Measurements from ENCODE around the gene ZNF701. TPM values are rescaled to one million over a fixed set of nuclear protein-coding genes. Genes with fewer than 3 reads are reported as not detected.

Gene ZNF701
- total RNA-seq, 1 experiment from 2014 or later: 40.3 TPM

DNA sequence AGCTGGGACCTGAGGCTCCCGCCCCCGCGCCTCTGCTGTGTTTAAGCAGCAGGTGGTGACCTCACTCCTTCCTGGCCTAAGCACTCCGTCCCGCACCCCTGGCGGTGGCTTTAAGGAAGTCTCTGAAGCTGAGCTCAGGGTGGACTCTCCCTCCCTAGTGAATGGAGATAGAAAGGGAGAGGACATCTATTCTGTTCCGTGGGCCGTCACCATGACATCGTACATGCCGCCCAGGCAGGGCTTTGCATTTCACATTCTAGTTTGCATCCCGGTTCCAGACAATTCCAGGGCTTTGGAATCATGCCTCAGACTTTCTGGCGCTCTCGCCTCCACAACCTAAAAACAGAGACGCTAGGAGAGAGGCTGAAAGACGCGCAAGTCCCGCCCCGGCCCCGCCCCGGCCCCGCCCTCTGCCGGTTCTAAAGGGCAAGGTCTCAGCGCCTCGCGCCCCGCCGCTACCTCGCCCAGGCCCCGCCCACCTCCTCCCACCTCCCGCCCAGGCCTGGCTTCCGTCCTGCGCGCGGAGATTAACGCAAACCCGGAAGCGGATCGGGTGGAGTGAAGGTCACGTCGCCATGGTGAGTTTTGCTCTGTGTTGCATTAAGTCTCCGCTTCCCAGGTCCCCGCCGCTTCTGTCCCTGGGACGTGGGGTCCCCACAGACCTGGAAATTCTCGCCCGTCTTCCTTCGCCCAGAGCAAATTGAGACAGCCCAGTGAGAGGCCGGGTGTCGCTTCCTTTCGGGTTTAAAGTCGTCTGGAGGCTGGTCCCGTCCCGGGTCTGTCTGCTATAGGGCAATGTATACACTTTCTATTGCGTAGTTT is 42.7 kb upstream of the ZNF701 start, which contains the start of gene ZNF808 (continued):
- TF ChIP-seq, protein P1, sequence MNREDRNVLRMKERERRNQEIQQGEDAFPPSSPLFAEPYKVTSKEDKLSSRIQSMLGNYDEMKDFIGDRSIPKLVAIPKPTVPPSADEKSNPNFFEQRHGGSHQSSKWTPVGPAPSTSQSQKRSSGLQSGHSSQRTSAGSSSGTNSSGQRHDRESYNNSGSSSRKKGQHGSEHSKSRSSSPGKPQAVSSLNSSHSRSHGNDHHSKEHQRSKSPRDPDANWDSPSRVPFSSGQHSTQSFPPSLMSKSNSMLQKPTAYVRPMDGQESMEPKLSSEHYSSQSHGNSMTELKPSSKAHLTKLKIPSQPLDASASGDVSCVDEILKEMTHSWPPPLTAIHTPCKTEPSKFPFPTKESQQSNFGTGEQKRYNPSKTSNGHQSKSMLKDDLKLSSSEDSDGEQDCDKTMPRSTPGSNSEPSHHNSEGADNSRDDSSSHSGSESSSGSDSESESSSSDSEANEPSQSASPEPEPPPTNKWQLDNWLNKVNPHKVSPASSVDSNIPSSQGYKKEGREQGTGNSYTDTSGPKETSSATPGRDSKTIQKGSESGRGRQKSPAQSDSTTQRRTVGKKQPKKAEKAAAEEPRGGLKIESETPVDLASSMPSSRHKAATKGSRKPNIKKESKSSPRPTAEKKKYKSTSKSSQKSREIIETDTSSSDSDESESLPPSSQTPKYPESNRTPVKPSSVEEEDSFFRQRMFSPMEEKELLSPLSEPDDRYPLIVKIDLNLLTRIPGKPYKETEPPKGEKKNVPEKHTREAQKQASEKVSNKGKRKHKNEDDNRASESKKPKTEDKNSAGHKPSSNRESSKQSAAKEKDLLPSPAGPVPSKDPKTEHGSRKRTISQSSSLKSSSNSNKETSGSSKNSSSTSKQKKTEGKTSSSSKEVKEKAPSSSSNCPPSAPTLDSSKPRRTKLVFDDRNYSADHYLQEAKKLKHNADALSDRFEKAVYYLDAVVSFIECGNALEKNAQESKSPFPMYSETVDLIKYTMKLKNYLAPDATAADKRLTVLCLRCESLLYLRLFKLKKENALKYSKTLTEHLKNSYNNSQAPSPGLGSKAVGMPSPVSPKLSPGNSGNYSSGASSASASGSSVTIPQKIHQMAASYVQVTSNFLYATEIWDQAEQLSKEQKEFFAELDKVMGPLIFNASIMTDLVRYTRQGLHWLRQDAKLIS (CRISPR knock-in tag; IDR thresholded peaks at IDR 0.05; ENCODE audit: borderline replicate concordance): no peak
- TF ChIP-seq, protein P2, sequence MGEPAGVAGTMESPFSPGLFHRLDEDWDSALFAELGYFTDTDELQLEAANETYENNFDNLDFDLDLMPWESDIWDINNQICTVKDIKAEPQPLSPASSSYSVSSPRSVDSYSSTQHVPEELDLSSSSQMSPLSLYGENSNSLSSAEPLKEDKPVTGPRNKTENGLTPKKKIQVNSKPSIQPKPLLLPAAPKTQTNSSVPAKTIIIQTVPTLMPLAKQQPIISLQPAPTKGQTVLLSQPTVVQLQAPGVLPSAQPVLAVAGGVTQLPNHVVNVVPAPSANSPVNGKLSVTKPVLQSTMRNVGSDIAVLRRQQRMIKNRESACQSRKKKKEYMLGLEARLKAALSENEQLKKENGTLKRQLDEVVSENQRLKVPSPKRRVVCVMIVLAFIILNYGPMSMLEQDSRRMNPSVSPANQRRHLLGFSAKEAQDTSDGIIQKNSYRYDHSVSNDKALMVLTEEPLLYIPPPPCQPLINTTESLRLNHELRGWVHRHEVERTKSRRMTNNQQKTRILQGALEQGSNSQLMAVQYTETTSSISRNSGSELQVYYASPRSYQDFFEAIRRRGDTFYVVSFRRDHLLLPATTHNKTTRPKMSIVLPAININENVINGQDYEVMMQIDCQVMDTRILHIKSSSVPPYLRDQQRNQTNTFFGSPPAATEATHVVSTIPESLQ (CRISPR knock-in tag; IDR thresholded peaks at IDR 0.05): no peak
- TF ChIP-seq EMX1 (CRISPR knock-in tag; IDR thresholded peaks at IDR 0.05): no peak
- TF ChIP-seq ELF4 (CRISPR knock-in tag; IDR thresholded peaks at IDR 0.05; ENCODE audit: low read depth): no peak
- TF ChIP-seq, protein P3, sequence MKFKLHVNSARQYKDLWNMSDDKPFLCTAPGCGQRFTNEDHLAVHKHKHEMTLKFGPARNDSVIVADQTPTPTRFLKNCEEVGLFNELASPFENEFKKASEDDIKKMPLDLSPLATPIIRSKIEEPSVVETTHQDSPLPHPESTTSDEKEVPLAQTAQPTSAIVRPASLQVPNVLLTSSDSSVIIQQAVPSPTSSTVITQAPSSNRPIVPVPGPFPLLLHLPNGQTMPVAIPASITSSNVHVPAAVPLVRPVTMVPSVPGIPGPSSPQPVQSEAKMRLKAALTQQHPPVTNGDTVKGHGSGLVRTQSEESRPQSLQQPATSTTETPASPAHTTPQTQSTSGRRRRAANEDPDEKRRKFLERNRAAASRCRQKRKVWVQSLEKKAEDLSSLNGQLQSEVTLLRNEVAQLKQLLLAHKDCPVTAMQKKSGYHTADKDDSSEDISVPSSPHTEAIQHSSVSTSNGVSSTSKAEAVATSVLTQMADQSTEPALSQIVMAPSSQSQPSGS (CRISPR knock-in tag; IDR thresholded peaks at IDR 0.05; ENCODE audit: borderline replicate concordance, low read depth): no peak
- TF ChIP-seq, protein P4, sequence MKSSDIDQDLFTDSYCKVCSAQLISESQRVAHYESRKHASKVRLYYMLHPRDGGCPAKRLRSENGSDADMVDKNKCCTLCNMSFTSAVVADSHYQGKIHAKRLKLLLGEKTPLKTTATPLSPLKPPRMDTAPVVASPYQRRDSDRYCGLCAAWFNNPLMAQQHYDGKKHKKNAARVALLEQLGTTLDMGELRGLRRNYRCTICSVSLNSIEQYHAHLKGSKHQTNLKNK (CRISPR knock-in tag; IDR thresholded peaks at IDR 0.05): no peak
- TF ChIP-seq PRDM15 (CRISPR knock-in tag; IDR thresholded peaks at IDR 0.05): peak; percentile 41; the same call in 1 of the 2 replicates
- TF ChIP-seq ZNF423 (CRISPR knock-in tag; IDR thresholded peaks at IDR 0.05): no peak
- TF ChIP-seq NR1H2 (CRISPR knock-in tag; IDR thresholded peaks at IDR 0.05): no peak
- TF ChIP-seq NFYB (CRISPR knock-in tag; conservative IDR thresholded peaks at IDR 0.05; ENCODE audit: low read depth): no peak
- TF ChIP-seq GABPB1 (CRISPR knock-in tag; IDR thresholded peaks at IDR 0.05): peak; percentile 22; the same call in 1 of the 2 replicates
- TF ChIP-seq SP1 (CRISPR knock-in tag; conservative IDR thresholded peaks at IDR 0.05): peak; percentile 46; the same call in 1 of the 2 replicates

GRCh38 chr19:52527956-52528351 is 42.1 kb upstream of the ZNF701 start:
- ChIA-PET POLR2A (no interaction called here), CTCF (interaction anchor here (0.6 kb wide), 1 partner anchor 83 kb away, joined by 4 read pairs; no protein-coding TSS in a partner anchor)
- H3K9me3 Mint-ChIP-seq: no peaks in the 10 kb centered on the region
- H3K27me3 Mint-ChIP-seq (ENCODE audit: low read depth): no peaks in the 10 kb centered on the region
- DNase-seq (ENCODE audit: low spot score): peak; percentile 41
- peak; percentile 10 for ATAC-seq
- H3K36me3 Mint-ChIP-seq: peaks cover 4% of the 10 kb centered on the region; the same call in 1 of the 2 replicates
- H3K4me1 Mint-ChIP-seq: peaks cover 33% of the 10 kb centered on the region
- H3K4me3 Mint-ChIP-seq: peak overlapping the region; percentile 97
- peak overlapping the region; percentile 42 for H3K27ac Mint-ChIP-seq
- TF ChIP-seq USF2 (CRISPR knock-in tag; IDR thresholded peaks at IDR 0.05): no peak
- no peak for TF ChIP-seq ATF3 (CRISPR knock-in tag; conservative IDR thresholded peaks at IDR 0.05)
- no peak for TF ChIP-seq ZSCAN18 (CRISPR knock-in tag; IDR thresholded peaks at IDR 0.05)
- TF ChIP-seq ZBTB21 (CRISPR knock-in tag; IDR thresholded peaks at IDR 0.05; ENCODE audit: borderline replicate concordance): no peak

All from WTC11 (cell line).